ENCODE data around the gene EXOSC5. TPM values are rescaled to one million over a fixed set of nuclear protein-coding genes. Genes with fewer than 3 reads are reported as not detected.
A peak's percentile ranks its signal among the peaks of the same experiment; 100 is the strongest.

EXOSC5 gene
- total RNA-seq, 4 donors from 2014 or later = 14.0 to 21.3 (median 19.8) TPM

DNA sequence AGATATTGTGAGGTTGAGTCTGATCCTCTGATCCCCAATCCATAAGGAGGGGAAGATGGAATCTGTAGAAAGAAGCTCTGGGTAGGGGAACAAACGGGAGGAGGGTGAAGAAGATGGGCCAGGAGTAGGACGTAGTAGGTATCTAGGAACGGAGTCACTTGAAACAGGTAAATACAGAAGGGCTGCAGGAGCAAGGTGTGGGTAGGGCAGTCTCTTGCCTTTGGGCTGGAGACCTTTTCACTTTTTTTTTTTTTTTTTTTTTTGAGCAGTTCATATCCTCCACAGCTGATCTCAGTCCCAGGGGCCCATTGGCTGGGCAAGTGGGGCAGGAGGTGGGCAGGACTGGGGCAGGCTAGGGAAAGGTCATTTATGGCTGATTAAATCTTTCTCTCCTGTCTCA lies 1.9 kb upstream of the EXOSC5 start:
- peak overlapping the region in 1 of 4 donors; percentile 96 for H3K4me3 ChIP-seq
- WGBS, 2 donors = 84 to 94% methylated on average over 3 of the region's 3 CpGs

DNA sequence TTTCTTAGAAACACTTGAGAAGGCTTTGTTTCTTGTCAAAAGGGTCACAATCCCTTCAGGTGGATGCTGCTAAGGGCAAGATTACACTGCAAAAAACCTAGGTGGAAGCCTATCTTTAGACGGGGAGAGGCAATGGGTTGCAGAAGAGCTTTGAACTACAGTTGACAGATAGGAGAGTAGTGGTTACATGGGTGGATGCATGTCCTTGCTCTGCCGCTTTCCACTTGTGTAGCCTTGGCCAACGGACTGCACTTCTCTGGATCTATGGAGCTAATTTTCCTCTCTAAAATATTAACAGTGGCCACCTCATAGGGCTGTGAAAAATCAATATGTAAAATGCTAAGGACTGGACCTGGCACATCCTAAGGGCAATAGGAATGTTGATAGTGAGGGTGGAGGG lies 1.4 kb upstream of the EXOSC5 start:
- TF ChIP-seq, protein P1, sequence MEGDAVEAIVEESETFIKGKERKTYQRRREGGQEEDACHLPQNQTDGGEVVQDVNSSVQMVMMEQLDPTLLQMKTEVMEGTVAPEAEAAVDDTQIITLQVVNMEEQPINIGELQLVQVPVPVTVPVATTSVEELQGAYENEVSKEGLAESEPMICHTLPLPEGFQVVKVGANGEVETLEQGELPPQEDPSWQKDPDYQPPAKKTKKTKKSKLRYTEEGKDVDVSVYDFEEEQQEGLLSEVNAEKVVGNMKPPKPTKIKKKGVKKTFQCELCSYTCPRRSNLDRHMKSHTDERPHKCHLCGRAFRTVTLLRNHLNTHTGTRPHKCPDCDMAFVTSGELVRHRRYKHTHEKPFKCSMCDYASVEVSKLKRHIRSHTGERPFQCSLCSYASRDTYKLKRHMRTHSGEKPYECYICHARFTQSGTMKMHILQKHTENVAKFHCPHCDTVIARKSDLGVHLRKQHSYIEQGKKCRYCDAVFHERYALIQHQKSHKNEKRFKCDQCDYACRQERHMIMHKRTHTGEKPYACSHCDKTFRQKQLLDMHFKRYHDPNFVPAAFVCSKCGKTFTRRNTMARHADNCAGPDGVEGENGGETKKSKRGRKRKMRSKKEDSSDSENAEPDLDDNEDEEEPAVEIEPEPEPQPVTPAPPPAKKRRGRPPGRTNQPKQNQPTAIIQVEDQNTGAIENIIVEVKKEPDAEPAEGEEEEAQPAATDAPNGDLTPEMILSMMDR (IDR thresholded peaks at IDR 0.05) = no peak
- TF ChIP-seq POLR2A (IDR thresholded peaks at IDR 0.05) = no peak
- no peak for TF ChIP-seq EP300 (IDR thresholded peaks at IDR 0.05)
- no peaks in the 10 kb centered on the region for H3K27me3 ChIP-seq
- peak overlapping the region in 3 of 4 donors; percentile 91 to 97 (median 93) for H3K27ac ChIP-seq
- H3K4me3 ChIP-seq = peak overlapping the region; percentile 74 to 99 (median 96)
- H3K4me1 ChIP-seq = peaks cover 0 to 68% (median 23%) of the 10 kb centered on the region in 4 donors
- H3K36me3 ChIP-seq = peaks cover 0 to 19% (median 0%) of the 10 kb centered on the region in 3 donors
- WGBS, 2 donors = 55 to 65% methylated on average over 3 of the region's 3 CpGs
- no peaks in the 10 kb centered on the region for H3K9me3 ChIP-seq
- DNase-seq (ENCODE audit: low spot score in 2 of 2) = no peak

More for the DNA sequence above, 1.9 kb upstream of the EXOSC5 start:
- no peak for DNase-seq (ENCODE audit: low spot score in 2 of 2)
- H3K27me3 ChIP-seq = no peaks in the 10 kb centered on the region
- TF ChIP-seq, protein P1 (IDR thresholded peaks at IDR 0.05) = no peak
- TF ChIP-seq POLR2A (IDR thresholded peaks at IDR 0.05) (no peak), EP300 (IDR thresholded peaks at IDR 0.05) (no peak)
- H3K9me3 ChIP-seq = no peaks in the 10 kb centered on the region
- H3K27ac ChIP-seq = peak overlapping the region in 1 of 4 donors; percentile 97
- peaks cover 0 to 19% (median 0%) of the 10 kb centered on the region in 3 donors for H3K36me3 ChIP-seq
- H3K4me1 ChIP-seq = peaks cover 0 to 69% (median 23%) of the 10 kb centered on the region in 4 donors

DNA sequence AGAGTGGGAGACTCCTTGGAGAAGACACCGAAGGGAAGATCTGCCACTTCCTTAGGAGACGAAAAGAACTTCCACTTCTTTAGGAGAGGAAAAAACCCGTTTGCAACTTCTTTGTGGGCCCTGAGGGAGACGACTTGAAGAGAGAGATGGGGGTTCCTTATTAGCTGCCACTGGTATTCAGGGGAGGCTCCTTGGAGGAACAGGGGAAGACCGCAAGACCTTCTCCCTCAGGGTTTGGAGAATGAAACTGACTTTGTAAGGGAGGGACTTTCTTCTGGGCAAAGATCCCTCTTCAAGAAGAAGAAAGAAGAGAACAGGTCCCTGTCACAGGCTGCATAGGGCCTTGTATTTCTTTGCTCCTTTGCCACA lies 875 bp upstream of the EXOSC5 start:
- H3K27me3 ChIP-seq = no peaks in the 10 kb centered on the region
- H3K36me3 ChIP-seq = peaks cover 0 to 13% (median 0%) of the 10 kb centered on the region in 3 donors
- H3K9me3 ChIP-seq = no peaks in the 10 kb centered on the region
- WGBS, 2 donors = 0 to 1% methylated on average over 5 of the region's 5 CpGs
- H3K4me3 ChIP-seq = peak overlapping the region; percentile 74 to 99 (median 96)
- peaks cover 0 to 62% (median 23%) of the 10 kb centered on the region in 4 donors for H3K4me1 ChIP-seq
- DNase-seq (ENCODE audit: low spot score in 2 of 2) = no peak
- TF ChIP-seq POLR2A (IDR thresholded peaks at IDR 0.05) (no peak), EP300 (IDR thresholded peaks at IDR 0.05) (no peak)
- TF ChIP-seq, protein P1 (IDR thresholded peaks at IDR 0.05) = no peak
- peak overlapping the region; percentile 87 to 97 (median 92) for H3K27ac ChIP-seq

DNA sequence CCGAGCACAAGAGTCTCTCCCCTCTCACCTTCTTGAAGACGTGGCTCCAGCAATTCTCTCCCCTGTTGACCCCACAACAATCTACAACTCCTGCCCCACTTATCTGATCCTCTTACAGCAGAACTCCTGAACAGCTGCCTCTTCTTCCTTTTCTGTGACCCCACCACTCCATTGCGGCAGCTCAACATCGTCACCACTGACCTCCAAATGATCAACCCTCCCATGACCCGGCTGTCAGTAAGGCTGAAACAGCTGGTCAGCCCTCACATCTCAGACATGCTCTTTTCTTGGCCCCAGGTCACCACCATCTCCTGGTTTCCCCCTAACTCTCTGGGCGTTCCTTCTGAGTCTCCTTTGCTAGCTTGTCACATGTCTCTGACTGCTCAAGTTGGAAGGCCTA lies 1.8 kb downstream of the EXOSC5 start:
- Histone ChIP-seq H3K4me1 (peaks cover 0 to 38% (median 23%) of the 10 kb centered on the region in 4 donors), H3K27ac (no peak overlapping the region), H3K36me3 (peaks cover 0 to 26% (median 6%) of the 10 kb centered on the region in 3 donors), H3K27me3 (no peaks in the 10 kb centered on the region), H3K9me3 (no peaks in the 10 kb centered on the region), H3K4me3 (no peak overlapping the region)
- WGBS, 2 donors = 63 to 68% methylated on average over 6 of the region's 6 CpGs
- DNase-seq (ENCODE audit: low spot score in 2 of 2) = no peak
- TF ChIP-seq EP300 (IDR thresholded peaks at IDR 0.05) (no peak), POLR2A (IDR thresholded peaks at IDR 0.05) (no peak)
- TF ChIP-seq, protein P1 (IDR thresholded peaks at IDR 0.05) = no peak

DNA sequence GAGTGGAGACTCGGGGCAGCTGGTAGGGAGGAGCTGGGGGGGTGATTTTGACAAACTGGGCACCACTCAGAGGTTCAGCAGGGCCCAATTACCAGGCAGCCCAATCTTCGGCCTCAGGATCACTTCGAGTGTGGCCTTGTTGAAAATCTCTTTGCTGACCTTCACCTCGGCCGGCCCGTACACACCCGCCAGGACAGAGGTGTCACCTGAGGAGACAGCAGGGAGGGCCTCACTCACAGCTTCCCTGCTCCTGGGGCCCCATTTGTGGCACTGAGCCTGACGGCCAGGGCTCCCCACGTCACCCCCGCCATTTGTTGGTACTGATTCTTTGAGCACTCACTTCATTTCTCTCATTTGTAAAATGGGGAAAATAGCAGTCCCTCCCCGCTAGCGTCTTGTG lies 4.4 kb downstream of the EXOSC5 start:
- Histone ChIP-seq H3K4me1 (peaks cover 0 to 17% (median 12%) of the 10 kb centered on the region in 4 donors), H3K4me3 (no peak overlapping the region), H3K9me3 (no peaks in the 10 kb centered on the region), H3K27me3 (no peaks in the 10 kb centered on the region), H3K27ac (no peak overlapping the region), H3K36me3 (peaks cover 0 to 52% (median 11%) of the 10 kb centered on the region in 3 donors)
- no peak for TF ChIP-seq EP300 (IDR thresholded peaks at IDR 0.05)
- no peak for TF ChIP-seq POLR2A (IDR thresholded peaks at IDR 0.05)
- TF ChIP-seq, protein P1 (IDR thresholded peaks at IDR 0.05) = no peak
- 80 to 83% methylated on average over 12 of the region's 12 CpGs for WGBS, 2 donors
- no peak for DNase-seq (ENCODE audit: low spot score in 2 of 2)
